Neural cell (in vitro differentiated cells): ENCODE measurements around the gene GATAD2A. TPM values are rescaled to one million over a fixed set of nuclear protein-coding genes. Genes with fewer than 3 reads are reported as not detected.

ENCODE experiments used
- H2AFZ ChIP-seq: fragments of 200-600, 300-800 bp; sonication (generic), shearing (Covaris generic); 2 replicates; pipeline ENCODE4 v1.6.0; 2014; ENCODE audit warnings: low read depth, mild to moderate bottlenecking, antibody characterized with exemption, low read length, moderate library complexity
- H3F3A ChIP-seq: fragments of 200-600 bp; shearing (Covaris generic); 2 replicates; pipeline ENCODE4 v1.6.1; 2016; ENCODE audit warnings: mild to moderate bottlenecking, moderate library complexity, mixed read lengths, antibody characterized with exemption, low read length; ENCODE audit not compliant: insufficient read depth, poor library complexity, severe bottlenecking
- H3K27ac ChIP-seq: fragments of 200-600, 300-800 bp; sonication (generic), shearing (Covaris generic); 2 replicates; pipeline ENCODE4 v1.5.1; 2014; ENCODE audit warnings: mild to moderate bottlenecking, low read length, moderate library complexity
- H3K27me3 ChIP-seq: fragments of 300-800, 200-600 bp; sonication (generic), shearing (Covaris generic); 2 replicates; pipeline ENCODE4 v1.6.0; 2014; ENCODE audit warnings: mild to moderate bottlenecking, low read depth, low read length, moderate library complexity; ENCODE audit not compliant: insufficient read depth
- H3K36me3 ChIP-seq: fragments of 300-800, 200-600 bp; sonication (generic), shearing (Covaris generic); 2 replicates; pipeline ENCODE4 v1.5.1; 2014; ENCODE audit warnings: mild to moderate bottlenecking, antibody characterized with exemption, low read length, moderate library complexity; ENCODE audit not compliant: insufficient read depth
- H3K4me2 ChIP-seq: fragments of 300-800, 200-600 bp; sonication (generic), shearing (Covaris generic); 2 replicates; pipeline ENCODE4 v1.6.0; 2014; ENCODE audit warnings: mild to moderate bottlenecking, low read length
- H3K4me3 ChIP-seq: fragments of 300-800, 200-600 bp; sonication (generic), shearing (Covaris generic); 2 replicates; pipeline ENCODE4 v1.5.1; 2014; ENCODE audit warnings: mild to moderate bottlenecking, low read length, moderate library complexity
- H3K79me2 ChIP-seq: fragments of 200-600 bp; shearing (Covaris generic); replicated peaks from 2 replicates; pipeline ENCODE4 v1.6.0; 2014; ENCODE audit warnings: mild to moderate bottlenecking, low read length, moderate library complexity; ENCODE audit not compliant: insufficient read depth
- H3K9ac ChIP-seq: fragments of 300-800, 200-600 bp; sonication (generic), shearing (Covaris generic); 2 replicates; pipeline ENCODE4 v1.6.1; 2016; ENCODE audit warnings: mild to moderate bottlenecking, low read length, mixed read lengths
- H3K9me2 ChIP-seq: fragments of 200-600 bp; shearing (Covaris generic); 2 replicates; pipeline ENCODE4 v1.6.1; 2016; ENCODE audit warnings: mild to moderate bottlenecking, low read length, mixed read lengths; ENCODE audit not compliant: insufficient read depth
- H3K9me3 ChIP-seq: fragments of 200-600, 300-800 bp; sonication (generic), shearing (Covaris generic); 2 replicates; pipeline ENCODE4 v1.6.1; 2016; ENCODE audit warnings: mild to moderate bottlenecking, mixed run types, low read length, moderate library complexity, mixed read lengths
- H4K20me1 ChIP-seq: fragments of 200-600 bp; shearing (Covaris generic); 2 replicates; pipeline ENCODE4 v1.6.1; 2016; ENCODE audit warnings: mild to moderate bottlenecking, mixed run types; ENCODE audit not compliant: insufficient read depth
- EP300 ChIP-seq: fragments of 450-650 bp; conservative IDR thresholded peaks from 2 replicates; pipeline ENCODE4 v1.6.1; 2014; ENCODE audit warnings: antibody characterized with exemption, mild to moderate bottlenecking, moderate library complexity; ENCODE audit not compliant: poor library complexity, severe bottlenecking
- EZH2 ChIP-seq: fragments of 200-600, 300-800 bp; shearing (Covaris generic), sonication (generic); IDR thresholded peaks from 2 replicates; pipeline ENCODE4 v1.6.1; 2014; ENCODE audit warnings: antibody characterized with exemption, low read length, borderline replicate concordance, mild to moderate bottlenecking; ENCODE audit not compliant: insufficient read depth, poor library complexity, severe bottlenecking
- MXI1 ChIP-seq: fragments of 450-650 bp; conservative IDR thresholded peaks from 2 replicates; pipeline ENCODE4 v1.6.1; 2014; ENCODE audit warnings: antibody characterized with exemption, mild to moderate bottlenecking; ENCODE audit not compliant: poor library complexity, severe bottlenecking
- POLR2AphosphoS5 ChIP-seq: IDR thresholded peaks from 2 replicates; pipeline ENCODE4 v1.6.1; 2012
- RAD21 ChIP-seq: fragments of 450-650 bp; conservative IDR thresholded peaks from 2 replicates; pipeline ENCODE4 v1.6.1; 2014; ENCODE audit warnings: antibody characterized with exemption, mild to moderate bottlenecking, moderate library complexity
- SMC3 ChIP-seq: fragments of 450-650 bp; conservative IDR thresholded peaks from 2 replicates; pipeline ENCODE4 v1.6.1; 2014; ENCODE audit warnings: antibody characterized with exemption, mild to moderate bottlenecking, moderate library complexity; ENCODE audit not compliant: poor library complexity
- TAF1 ChIP-seq: IDR thresholded peaks from 2 replicates; pipeline ENCODE4 v1.6.1; 2012; ENCODE audit warnings: low read depth
- polyA plus RNA-seq: library from polyadenylated mRNA; depleted of rRNA; stranded (reverse); fragments of >200 nt; gene quantifications from 2 replicates; pipeline ENCODE4 v1.2.3, GENCODE V29; 2014
- TF ChIP-seq, protein P1 (sequence below): fragments of 450-650 bp; IDR thresholded peaks from 2 replicates; pipeline ENCODE4 v1.5.1; 2014; ENCODE audit warnings: antibody characterized with exemption, mild to moderate bottlenecking, moderate library complexity; ENCODE audit not compliant: poor library complexity, severe bottlenecking
- TF ChIP-seq, protein P2 (sequence below): IDR thresholded peaks from 2 replicates; pipeline ENCODE4 v1.6.1; 2012; ENCODE audit warnings: borderline replicate concordance

GATAD2A gene
- polyA plus RNA-seq, 1 donor from 2014 or later: 13.9 TPM

DNA sequence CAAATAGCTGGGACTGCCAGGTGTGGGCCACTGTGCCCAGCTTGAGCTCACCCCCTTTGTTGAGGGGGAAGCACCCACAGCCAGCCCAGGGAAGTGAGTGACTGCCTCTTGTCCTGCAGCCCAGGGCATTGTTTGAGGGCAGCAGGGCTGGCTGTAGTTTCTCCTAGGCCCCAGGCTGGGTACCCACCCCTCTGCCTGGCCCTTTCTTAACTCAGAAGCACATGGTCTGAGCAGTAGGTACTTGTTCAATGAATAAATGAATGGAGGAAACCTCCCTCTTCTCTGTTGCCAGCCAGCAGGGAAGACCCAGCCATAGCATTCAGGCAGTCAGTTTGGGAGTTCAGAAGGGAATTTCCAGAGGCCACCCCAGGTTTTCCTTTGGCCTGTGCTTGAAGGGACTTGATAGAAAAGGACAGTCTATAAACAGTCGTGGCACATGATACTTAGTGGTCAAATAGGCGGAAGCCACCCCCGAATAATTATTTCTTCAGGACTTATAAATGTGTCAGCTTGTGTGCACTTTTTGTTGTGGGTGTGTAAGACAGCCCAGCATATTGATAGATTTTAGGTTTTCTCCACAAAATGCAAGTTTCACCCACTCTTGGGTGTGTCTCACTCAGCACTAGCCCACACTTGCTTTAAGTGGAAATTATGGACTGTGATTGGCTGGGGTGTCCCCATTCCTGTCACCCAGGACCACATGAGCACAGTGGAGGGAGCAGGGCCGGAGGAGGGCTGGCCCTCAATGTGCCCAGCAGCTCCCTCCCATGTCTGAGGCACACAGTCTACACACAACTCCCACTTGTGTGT, 33.1 kb downstream of the GATAD2A start:
- Histone ChIP-seq H3K4me3 (no peak overlapping the region), H3K27ac (no peak overlapping the region), H3K9me3 (no peaks in the 10 kb centered on the region), H2AFZ (no peak overlapping the region), H3K4me2 (no peak overlapping the region), H3F3A (no peaks in the 10 kb centered on the region), H3K9ac (no peak overlapping the region), H4K20me1 (no peaks in the 10 kb centered on the region), H3K27me3 (no peaks in the 10 kb centered on the region), H3K9me2 (no peaks in the 10 kb centered on the region), H3K36me3 (no peaks in the 10 kb centered on the region), H3K79me2 (no peaks in the 10 kb centered on the region)
- TF ChIP-seq, protein P1, sequence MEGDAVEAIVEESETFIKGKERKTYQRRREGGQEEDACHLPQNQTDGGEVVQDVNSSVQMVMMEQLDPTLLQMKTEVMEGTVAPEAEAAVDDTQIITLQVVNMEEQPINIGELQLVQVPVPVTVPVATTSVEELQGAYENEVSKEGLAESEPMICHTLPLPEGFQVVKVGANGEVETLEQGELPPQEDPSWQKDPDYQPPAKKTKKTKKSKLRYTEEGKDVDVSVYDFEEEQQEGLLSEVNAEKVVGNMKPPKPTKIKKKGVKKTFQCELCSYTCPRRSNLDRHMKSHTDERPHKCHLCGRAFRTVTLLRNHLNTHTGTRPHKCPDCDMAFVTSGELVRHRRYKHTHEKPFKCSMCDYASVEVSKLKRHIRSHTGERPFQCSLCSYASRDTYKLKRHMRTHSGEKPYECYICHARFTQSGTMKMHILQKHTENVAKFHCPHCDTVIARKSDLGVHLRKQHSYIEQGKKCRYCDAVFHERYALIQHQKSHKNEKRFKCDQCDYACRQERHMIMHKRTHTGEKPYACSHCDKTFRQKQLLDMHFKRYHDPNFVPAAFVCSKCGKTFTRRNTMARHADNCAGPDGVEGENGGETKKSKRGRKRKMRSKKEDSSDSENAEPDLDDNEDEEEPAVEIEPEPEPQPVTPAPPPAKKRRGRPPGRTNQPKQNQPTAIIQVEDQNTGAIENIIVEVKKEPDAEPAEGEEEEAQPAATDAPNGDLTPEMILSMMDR: no peak
- TF ChIP-seq, protein P2, sequence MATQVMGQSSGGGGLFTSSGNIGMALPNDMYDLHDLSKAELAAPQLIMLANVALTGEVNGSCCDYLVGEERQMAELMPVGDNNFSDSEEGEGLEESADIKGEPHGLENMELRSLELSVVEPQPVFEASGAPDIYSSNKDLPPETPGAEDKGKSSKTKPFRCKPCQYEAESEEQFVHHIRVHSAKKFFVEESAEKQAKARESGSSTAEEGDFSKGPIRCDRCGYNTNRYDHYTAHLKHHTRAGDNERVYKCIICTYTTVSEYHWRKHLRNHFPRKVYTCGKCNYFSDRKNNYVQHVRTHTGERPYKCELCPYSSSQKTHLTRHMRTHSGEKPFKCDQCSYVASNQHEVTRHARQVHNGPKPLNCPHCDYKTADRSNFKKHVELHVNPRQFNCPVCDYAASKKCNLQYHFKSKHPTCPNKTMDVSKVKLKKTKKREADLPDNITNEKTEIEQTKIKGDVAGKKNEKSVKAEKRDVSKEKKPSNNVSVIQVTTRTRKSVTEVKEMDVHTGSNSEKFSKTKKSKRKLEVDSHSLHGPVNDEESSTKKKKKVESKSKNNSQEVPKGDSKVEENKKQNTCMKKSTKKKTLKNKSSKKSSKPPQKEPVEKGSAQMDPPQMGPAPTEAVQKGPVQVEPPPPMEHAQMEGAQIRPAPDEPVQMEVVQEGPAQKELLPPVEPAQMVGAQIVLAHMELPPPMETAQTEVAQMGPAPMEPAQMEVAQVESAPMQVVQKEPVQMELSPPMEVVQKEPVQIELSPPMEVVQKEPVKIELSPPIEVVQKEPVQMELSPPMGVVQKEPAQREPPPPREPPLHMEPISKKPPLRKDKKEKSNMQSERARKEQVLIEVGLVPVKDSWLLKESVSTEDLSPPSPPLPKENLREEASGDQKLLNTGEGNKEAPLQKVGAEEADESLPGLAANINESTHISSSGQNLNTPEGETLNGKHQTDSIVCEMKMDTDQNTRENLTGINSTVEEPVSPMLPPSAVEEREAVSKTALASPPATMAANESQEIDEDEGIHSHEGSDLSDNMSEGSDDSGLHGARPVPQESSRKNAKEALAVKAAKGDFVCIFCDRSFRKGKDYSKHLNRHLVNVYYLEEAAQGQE: no peak
- TF ChIP-seq MXI1 (no peak), TAF1 (no peak), RAD21 (no peak), SMC3 (no peak), POLR2AphosphoS5 (no peak)

DNA sequence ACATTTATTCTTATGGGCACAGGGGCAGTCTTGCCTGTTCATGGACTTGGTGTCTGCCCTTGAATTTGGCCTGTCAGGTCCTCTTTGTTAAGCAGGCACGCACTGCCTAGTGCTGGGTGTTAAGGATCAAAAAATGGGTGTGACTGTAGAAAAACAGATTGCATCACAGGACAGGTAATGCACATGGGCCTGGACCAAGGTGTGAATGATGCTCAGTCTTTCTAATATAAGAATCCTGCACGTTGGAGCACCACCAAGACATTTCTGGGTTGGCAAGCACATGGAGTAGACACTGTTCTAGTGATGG, 33.7 kb downstream of the GATAD2A start:
- Histone ChIP-seq H3K9me3 (no peaks in the 10 kb centered on the region), H3K4me2 (no peak overlapping the region), H3K79me2 (no peaks in the 10 kb centered on the region), H3K27ac (no peak overlapping the region), H3K36me3 (no peaks in the 10 kb centered on the region), H3F3A (no peaks in the 10 kb centered on the region), H3K9ac (no peak overlapping the region), H3K4me3 (no peak overlapping the region), H3K27me3 (no peaks in the 10 kb centered on the region), H3K9me2 (no peaks in the 10 kb centered on the region), H2AFZ (no peak overlapping the region), H4K20me1 (no peaks in the 10 kb centered on the region)
- TF ChIP-seq POLR2AphosphoS5 (no peak), SMC3 (no peak), EP300 (no peak), MXI1 (no peak), TAF1 (no peak), RAD21 (no peak), EZH2 (no peak)
- TF ChIP-seq, protein P2: no peak
- TF ChIP-seq, protein P1: no peak
